T-helper 2 cell (primary cell): ENCODE measurements around the gene DISC1.
A peak's percentile ranks its signal among the peaks of the same experiment; 100 is the strongest.
"Not testable (repeated sequence)": the region's sequence is repeated elsewhere in the genome, so short reads cannot be mapped to it uniquely, and the experiment has no call there.

Experiments
- DNase-seq, 5 experiments: peaks; one replicate each; pipeline versions ENCODE4 v3.0.0 to v3.0.0-alpha.2; 2012 to 2022

DISC1 gene

GRCh38 chr1:231899713-231900435 is 273.3 kb downstream of the DISC1 start:
- DNase-seq: no peak

DNA sequence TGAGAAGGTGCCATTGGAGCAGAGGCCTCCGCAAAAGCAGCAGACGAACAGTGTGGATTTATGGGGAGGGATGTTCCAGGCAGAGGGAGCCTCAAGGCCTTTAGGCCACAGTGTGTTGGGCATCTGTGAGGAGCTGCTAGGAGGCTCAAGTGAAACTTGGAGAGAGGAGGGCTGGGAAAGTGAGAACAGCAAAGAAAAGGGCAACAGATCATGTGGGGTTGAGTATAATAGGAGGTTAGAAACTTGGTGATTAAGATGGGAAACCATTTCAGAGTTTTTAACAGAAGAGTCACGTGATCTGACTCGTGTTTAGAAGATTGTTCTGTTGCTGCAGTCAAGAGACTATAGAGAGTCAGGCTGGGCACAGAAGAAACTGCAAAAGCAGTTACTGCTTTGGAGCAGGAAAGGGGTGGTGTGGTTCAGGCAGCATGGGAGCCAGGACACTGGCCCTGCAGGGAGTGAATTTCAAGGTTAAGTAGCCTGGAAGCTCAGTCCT is 277.0 kb downstream of the DISC1 start:
- DNase-seq: no peak

GRCh38 chr1:231907310-231907709 is 280.7 kb downstream of the DISC1 start:
- not testable (repeated sequence) for DNase-seq

- DNase-seq: no peak
Measured at GRCh38 chr1:231913493-231913892, 286.9 kb downstream of the DISC1 start.

DNA sequence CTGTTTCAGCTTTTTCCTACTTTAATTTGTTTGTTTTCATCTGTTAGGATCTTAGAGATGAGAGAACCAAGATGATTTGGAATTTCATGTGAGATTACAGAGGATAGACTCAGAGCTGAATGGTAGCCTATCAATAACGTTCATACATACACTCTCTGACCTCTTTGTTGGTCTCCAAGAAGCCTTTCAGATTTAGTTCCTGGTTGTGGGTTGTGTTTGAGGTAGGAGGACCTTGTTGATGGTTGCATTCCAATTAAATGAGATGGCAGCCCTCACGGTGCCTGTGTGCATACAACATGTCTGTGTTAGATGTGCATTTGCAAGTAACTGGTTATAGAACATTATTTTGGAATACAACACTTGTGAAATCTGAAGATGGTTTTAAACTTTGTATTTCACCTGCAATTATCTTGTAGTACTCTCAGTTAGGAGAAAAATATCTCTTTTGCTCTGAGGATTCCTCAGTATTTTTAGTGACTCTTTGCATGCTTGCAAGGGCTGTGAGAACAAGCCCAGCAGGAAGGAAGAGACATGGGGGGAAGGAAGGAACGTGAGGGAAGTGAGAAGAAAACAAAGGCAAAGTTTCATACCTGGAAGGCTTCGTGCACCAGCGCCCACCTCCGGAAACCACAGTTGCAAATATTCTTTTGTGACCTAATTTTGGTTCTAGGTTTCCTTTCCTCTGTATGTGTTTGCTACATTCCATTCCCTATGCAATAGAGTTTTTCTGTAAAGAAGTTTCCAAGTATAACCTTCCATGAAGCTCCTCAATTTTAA is 291.8 kb downstream of the DISC1 start:
- DNase-seq: peak in 2 of 5 experiments; percentile 54 to 64

DNA sequence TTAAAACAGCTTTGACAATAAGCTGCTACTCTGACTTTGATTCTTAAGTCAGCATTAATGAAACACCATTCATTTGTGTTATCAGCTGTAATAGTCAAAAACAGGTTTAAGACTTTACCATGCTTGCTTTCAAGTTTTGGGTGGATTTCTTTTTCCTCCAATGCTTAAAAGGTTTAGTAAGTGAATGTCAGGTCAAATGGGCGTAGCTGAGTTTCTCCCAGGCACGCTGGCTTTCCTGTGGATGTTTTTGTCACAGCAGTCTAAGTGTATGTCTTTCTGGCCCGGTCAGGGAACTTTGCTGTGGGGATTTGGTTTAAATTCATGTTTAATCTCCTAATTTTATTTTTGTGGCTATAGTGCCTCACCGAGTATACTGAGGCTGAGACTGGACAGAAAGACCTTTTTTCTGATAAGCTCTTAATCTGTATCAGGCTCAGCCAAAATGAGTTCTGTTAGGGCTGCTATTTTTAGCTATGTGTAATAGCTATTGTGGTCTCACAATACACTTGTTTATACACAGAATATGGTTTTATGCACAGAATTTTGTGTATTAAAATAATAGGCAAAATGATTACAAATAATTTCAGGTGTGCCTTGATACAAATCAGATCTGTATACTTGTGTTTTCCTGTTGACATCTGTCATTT is 292.8 kb downstream of the DISC1 start:
- no peak for DNase-seq

DNA sequence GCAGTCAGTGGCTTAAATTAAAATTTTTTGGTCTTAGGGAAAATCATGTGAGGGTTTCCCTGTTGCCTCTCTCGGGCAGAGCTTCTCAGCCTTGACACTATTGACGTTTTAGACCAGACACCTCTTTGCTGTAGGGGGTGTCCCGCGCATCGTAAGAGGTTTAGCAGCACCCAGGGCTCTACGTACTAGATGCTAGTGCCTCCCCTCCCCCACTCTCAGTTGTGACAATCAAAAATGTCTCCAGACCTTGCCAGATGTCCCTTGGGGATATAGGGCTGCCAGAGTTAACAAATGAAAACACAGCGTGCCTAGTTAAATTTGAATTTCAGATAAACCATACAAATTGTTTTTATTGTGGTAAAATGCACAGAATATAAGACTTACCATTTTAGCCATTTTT is 293.3 kb downstream of the DISC1 start:
- peak in 1 of 5 experiments; percentile 65 for DNase-seq

DNA sequence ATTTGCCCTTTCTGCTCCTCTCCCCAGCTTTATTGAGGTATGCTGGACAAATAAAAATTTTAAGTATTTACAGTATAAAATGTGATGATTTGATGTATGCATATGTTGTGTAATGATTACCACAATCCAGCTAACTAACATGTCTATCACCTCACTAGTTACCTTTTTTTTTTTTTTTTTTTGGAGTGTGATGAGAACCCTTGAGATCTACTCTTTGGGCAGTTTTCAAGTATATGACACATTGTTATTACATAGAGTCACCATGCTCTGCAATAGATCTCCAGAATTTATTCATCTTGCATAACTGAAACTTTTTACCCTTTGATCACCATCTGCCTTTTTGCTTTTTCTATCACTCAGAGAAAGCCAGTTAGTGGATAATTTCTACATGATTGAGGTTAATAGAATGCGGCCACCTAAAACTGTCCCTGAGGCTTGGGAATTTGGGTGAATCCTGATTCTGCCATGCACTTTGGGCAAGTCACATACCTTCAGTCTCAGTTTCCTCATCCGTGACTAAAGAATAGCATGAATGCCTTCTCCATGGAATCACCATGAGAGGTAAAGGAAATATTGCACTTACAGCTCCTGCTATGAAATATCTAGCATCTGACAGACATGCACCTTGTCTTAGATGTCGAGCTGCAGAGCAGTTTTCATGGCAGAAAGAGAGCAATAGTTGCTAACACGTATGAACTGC is 295.2 kb downstream of the DISC1 start:
- no peak for DNase-seq

DNA sequence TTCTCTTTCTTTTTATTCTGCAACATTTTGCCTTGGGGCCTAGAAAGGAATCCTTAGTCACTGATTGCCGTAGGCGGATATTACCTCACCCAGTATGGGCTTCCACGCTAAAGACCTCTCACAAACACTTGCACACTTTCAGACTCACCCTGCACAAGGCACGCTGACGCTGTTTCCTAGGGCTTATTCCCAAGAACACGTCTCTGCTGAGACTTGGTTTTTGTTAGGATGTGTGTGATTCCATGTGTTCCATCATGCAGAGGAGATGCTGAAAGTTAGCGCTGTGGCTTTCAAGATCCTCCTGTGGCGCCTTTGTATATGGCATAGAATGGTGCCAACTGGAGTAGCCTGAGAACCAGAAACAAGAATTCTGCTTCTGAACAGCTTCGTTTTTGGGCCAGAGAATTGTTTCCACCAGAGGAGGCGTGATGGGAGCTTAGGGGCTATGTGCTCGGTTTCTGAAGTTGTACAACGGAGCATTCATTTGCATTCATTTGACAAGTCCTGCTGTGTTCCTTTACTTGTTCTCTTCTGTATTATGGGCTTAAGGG is 297.0 kb downstream of the DISC1 start:
- no peak for DNase-seq

- DNase-seq: no peak
Measured at GRCh38 chr1:231924180-231924579, 297.6 kb downstream of the DISC1 start.

DNA sequence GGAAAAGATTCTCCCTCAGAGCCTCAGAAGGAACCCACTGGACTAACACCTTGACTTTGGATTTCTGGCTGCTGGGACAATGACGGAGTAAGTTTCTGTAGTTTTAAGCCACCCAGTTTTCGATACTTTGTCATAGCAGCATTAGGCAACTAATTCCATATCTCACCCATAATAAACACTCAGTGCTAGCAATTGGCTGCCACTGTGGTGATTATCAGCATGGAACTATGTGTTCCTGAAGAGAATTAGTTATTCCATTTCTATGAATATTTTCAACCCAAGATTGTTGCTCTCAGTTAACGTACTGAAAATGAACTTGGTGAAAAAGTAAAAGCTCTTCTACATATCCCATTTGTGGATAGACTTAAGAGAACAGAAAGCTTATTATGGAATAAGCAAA is 299.3 kb downstream of the DISC1 start:
- no peak for DNase-seq

DNA sequence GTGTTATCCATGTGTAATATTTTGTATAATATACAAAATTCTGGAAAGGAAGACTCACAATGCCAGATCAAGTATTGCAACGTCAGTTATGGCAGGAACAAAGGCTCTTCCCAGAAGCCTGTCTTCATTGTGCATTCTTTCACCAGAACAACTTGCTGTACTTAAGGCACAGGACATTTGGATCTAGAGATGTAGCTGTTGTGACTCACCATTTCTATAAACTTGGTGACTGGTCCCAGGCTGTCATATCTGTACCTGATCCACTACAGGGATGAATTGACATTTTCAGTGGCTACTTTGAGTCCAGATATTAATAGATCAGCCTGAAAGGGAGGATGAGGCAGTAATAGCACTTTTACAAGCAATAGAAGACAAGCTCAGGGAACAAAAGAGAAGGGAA is 299.8 kb downstream of the DISC1 start:
- no peak for DNase-seq

- no peak for DNase-seq
Measured at GRCh38 chr1:231926933-231927332, 300.3 kb downstream of the DISC1 start.

- no peak for DNase-seq
Measured at GRCh38 chr1:231927431-231927830, 300.8 kb downstream of the DISC1 start.

DNA sequence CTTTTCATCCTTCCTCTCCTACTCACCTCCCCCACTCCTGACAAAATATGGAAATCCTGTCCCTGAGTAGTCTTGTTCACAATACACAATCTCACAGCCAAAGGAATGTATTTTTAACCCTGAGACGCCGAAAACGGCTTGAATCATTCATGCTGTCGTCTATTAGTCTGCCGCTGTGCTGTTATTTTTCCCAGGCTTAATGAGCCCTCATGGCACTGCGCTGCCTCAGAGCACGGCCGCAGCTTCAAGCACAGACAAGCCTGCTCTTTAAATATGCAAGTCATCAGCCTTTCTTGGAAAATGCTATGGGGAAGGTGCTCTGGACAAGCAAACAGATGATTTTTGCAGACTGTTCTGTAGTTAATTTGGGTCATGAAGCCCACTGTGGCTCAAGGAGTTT is 302.7 kb downstream of the DISC1 start:
- DNase-seq: no peak

GRCh38 chr1:231930257-231930947 is 303.8 kb downstream of the DISC1 start:
- no peak for DNase-seq

GRCh38 chr1:231931146-231931545 is 304.6 kb downstream of the DISC1 start:
- DNase-seq: no peak

DNA sequence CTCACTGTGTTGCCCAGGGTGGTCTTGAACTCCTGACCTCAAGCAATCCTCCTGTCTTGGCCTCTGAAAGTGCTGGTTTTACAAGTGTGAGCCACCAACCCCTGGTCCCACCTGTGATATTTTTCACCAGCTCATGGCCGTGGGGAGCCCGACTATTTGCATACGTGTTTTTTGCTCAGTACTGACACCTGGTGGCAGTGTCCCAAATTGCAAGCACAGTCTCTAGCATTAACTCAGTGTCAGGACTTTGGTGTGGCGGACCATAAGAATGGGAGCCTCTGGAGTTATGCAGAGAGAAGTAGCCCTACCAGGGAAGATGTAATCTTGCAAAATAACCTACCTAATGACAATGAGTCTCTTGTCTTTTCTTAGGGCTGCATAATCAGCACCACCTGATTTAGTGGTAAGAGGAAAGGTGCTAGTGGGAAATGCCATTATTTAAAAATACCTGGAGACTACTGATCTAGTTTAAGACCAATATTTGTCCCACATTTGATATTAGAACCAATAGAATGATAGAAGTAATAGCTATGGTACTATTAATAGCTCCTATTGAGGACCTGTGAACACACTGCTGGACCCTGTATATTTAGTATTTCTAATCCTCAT is 305.4 kb downstream of the DISC1 start:
- peak in 2 of 5 experiments; percentile 11 to 20 for DNase-seq

GRCh38 chr1:231933711-231934626 is 307.4 kb downstream of the DISC1 start:
- no peak for DNase-seq

DNA sequence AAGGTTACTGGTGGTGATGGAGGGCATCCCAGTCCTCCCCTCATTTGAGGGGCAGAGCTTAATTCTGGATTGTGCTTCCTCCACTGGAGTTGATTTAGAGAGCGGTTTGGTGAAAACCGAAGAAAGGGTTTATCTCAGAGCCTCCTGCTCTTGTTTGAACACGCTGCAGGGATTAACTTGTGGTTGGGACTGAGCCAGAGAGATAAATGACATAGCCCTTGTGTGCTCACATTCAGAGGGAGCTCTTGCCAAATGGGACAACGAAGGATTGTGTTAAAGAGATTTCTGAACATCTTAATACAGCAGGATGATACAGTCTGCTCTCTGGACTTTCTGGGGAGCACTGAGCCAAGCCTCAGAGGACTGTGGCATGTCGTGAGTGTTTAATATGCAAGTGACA is 308.2 kb downstream of the DISC1 start:
- no peak for DNase-seq
